ENCODE results near the gene CST9L.

DNA sequence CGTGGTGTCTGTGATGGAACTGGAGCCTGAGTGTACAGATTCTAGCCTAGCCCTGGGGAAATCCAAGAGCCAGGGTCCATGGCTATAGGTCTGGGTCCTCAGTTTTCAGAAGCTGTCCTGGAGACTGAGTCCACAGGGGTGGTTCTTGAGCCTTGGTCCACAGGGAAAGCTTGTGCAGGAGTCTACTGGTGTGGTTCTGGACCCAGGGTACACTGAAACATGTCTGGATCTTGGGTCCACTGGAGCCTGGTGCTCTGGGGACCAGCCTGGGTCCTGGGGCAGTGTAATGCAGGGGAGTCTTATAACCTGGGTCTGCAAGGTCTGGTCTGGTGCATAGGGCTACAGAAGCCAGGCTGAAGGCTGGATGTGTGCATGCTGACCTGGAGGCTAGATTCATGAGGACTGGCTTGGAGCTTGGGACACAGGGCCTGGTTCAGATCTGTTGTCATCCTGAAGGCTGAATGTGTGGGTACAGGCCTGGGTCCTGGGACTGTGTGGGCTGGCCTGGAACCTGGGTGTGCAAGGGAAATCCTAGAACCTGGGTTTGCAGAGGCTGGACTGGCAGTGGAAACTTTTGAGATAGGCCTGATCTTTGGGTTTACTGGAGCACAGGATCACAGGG, 5.5 kb downstream of the CST9L start:
- TF ChIP-seq POLR2A (IDR thresholded peaks at IDR 0.05; ENCODE audit: low read length): no peak
- TF ChIP-seq GATA1 (IDR thresholded peaks at IDR 0.05; ENCODE audit: low read depth, low read length): no peak

Measured in erythroblast (primary cell).